ENCODE data around the gene MRPL12. TPM values are rescaled to one million over a fixed set of nuclear protein-coding genes. Genes with fewer than 3 reads are reported as not detected.

MRPL12 gene
- total and polyA plus RNA-seq, 2 of the 13 experiments (the other 11 are each of a cell fraction or from before 2014, with no cell fraction given) = 39.1 to 94.1 TPM

GRCh38 chr17:81683584-81684441 is 19.4 kb upstream of the MRPL12 start, which contains the start of the genes ARL16 and HGS (continued):
- TF ChIP-seq SCMH1 (CRISPR knock-in tag; IDR thresholded peaks at IDR 0.05; ENCODE audit: borderline replicate concordance) (no peak), GMEB2 (CRISPR knock-in tag; IDR thresholded peaks at IDR 0.05; ENCODE audit: low read depth) (peak; percentile 92), HDAC1 (CRISPR knock-in tag; IDR thresholded peaks at IDR 0.05) (peak; percentile 90; the same call in 1 of the 2 replicates), NONO (IDR thresholded peaks at IDR 0.05) (no peak), NONO (CRISPR knock-in tag; conservative IDR thresholded peaks at IDR 0.05) (peak; percentile 21; the same call in 1 of the 2 replicates), ZFP82 (CRISPR knock-in tag; IDR thresholded peaks at IDR 0.05; ENCODE audit: borderline replicate concordance) (peak; percentile 86; the same call in 1 of the 2 replicates), ZNF10 (CRISPR knock-in tag; IDR thresholded peaks at IDR 0.05; ENCODE audit: borderline replicate concordance, low read depth) (no peak), SMARCC2 (IDR thresholded peaks at IDR 0.05) (no peak), ZNF576 (CRISPR knock-in tag; IDR thresholded peaks at IDR 0.05) (no peak), ZNF552 (CRISPR knock-in tag; IDR thresholded peaks at IDR 0.05; ENCODE audit: borderline replicate concordance) (peak; percentile 70; the same call in 1 of the 2 replicates), ZNF7 (CRISPR knock-in tag; IDR thresholded peaks at IDR 0.05) (no peak), ZNF557 (CRISPR knock-in tag; IDR thresholded peaks at IDR 0.05) (no peak; the same call in 1 of the 2 replicates), EP300 (IDR thresholded peaks at IDR 0.05; ENCODE audit: low read depth in 2 of 2, low read length in 2 of 2) (no peak), EP300 (CRISPR knock-in tag; IDR thresholded peaks at IDR 0.05; ENCODE audit: borderline replicate concordance) (no peak), BATF2 (CRISPR knock-in tag; IDR thresholded peaks at IDR 0.05) (peak; percentile 78; the same call in 1 of the 2 replicates), TRIM22 (IDR thresholded peaks at IDR 0.05) (no peak), ZNF678 (CRISPR knock-in tag; IDR thresholded peaks at IDR 0.05) (no peak), ZNF670 (CRISPR knock-in tag; IDR thresholded peaks at IDR 0.05; ENCODE audit: borderline replicate concordance) (no peak), EED (CRISPR knock-in tag; IDR thresholded peaks at IDR 0.05) (peak; percentile 94; the same call in 1 of the 2 replicates), CBX1 (IDR thresholded peaks at IDR 0.05; ENCODE audit: low read depth) (no peak), EHMT2 (IDR thresholded peaks at IDR 0.05; ENCODE audit: borderline replicate concordance, low read depth, low read length) (no peak), ZBTB7A (CRISPR knock-in tag; IDR thresholded peaks at IDR 0.05) (no peak), MATR3 (CRISPR knock-in tag; IDR thresholded peaks at IDR 0.05) (no peak), POLR2AphosphoS2 (IDR thresholded peaks at IDR 0.05; ENCODE audit: low read depth, low read length) (no peak), SSRP1 (CRISPR knock-in tag; IDR thresholded peaks at IDR 0.05) (no peak), ZNF17 (CRISPR knock-in tag; IDR thresholded peaks at IDR 0.05) (no peak), RFX5 (IDR thresholded peaks at IDR 0.05; ENCODE audit: low read depth, low read length) (peak; percentile 33), ZNF292 (CRISPR knock-in tag; IDR thresholded peaks at IDR 0.05; ENCODE audit: borderline replicate concordance, low read depth) (no peak)

Measured in HepG2 (cell line).